Measurements from ENCODE around the gene SARM1. TPM values are rescaled to one million over a fixed set of nuclear protein-coding genes. Genes with fewer than 3 reads are reported as not detected.

SARM1 gene
- total and polyA plus RNA-seq, 2 of the 13 experiments (the other 11 are each of a cell fraction or from before 2014, with no cell fraction given) = 0.73 to 0.86 TPM

DNA sequence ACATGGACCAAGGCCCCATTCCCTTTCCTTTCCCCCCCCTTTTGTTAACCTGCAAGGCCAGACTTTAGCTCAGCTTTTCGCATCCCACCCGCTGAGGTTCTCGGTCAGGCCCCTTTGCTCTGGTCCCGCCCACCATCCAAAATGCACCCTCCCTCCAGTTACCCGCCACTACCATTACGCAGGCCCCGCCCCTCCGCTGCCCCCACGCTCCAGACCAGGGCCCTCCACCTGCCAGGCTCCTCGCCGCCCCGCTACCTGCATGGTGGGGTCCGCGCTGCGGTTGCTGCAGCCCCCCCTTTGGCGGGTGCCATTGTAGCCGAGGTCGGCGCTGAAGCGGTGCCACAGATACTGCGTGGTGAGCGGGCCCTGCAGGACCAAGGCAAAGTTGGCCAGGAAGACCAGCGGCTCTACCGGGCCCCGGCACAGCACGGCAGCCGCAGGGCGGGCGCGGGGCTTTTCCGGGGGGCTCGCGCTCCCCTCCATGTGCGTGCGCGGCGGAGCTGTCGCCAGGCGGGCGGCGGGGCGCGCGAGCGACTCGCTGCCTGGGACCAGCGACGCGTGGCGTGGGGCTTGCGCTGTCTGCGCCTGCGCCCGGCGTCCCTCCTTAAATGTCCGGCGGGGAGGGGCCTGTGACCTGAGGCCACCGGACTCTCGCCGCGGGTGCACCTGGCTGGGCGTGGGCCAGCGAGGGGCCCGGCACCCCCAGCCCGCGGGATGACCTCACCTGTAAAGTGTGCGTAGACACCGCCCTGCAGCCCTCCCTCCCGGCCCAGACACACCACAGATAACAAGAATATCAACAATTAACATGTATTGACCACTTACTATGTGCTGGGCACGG, 34.4 kb downstream of the SARM1 start, which contains the start of gene SLC46A1 (continued):
- TF ChIP-seq, protein P1, sequence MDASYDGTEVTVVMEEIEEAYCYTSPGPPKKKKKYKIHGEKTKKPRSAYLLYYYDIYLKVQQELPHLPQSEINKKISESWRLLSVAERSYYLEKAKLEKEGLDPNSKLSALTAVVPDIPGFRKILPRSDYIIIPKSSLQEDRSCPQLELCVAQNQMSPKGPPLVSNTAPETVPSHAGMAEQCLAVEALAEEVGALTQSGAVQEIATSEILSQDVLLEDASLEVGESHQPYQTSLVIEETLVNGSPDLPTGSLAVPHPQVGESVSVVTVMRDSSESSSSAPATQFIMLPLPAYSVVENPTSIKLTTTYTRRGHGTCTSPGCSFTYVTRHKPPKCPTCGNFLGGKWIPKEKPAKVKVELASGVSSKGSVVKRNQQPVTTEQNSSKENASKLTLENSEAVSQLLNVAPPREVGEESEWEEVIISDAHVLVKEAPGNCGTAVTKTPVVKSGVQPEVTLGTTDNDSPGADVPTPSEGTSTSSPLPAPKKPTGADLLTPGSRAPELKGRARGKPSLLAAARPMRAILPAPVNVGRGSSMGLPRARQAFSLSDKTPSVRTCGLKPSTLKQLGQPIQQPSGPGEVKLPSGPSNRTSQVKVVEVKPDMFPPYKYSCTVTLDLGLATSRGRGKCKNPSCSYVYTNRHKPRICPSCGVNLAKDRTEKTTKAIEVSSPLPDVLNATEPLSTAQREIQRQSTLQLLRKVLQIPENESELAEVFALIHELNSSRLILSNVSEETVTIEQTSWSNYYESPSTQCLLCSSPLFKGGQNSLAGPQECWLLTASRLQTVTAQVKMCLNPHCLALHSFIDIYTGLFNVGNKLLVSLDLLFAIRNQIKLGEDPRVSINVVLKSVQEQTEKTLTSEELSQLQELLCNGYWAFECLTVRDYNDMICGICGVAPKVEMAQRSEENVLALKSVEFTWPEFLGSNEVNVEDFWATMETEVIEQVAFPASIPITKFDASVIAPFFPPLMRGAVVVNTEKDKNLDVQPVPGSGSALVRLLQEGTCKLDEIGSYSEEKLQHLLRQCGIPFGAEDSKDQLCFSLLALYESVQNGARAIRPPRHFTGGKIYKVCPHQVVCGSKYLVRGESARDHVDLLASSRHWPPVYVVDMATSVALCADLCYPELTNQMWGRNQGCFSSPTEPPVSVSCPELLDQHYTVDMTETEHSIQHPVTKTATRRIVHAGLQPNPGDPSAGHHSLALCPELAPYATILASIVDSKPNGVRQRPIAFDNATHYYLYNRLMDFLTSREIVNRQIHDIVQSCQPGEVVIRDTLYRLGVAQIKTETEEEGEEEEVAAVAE (CRISPR knock-in tag; IDR thresholded peaks at IDR 0.05; ENCODE audit: borderline replicate concordance) = no peak
- TF ChIP-seq, protein P2, sequence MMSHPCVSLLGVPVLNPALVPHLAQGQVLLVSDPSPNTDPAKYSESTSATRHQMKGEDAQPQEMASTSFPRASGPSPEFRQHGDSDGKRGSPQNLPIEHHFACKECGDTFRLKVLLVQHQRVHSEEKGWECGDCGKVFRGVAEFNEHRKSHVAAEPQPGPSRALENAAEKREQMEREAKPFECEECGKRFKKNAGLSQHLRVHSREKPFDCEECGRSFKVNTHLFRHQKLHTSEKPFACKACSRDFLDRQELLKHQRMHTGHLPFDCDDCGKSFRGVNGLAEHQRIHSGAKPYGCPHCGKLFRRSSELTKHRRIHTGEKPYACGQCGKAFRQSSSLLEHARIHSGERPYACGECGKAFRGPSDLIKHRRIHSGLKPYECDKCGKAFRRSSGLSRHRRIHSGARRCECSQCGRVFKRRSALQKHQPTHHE (CRISPR knock-in tag; IDR thresholded peaks at IDR 0.05; ENCODE audit: borderline replicate concordance) = peak; percentile 23; the same call in 1 of the 2 replicates
- no peak; the same call in 1 of the 2 replicates for TF ChIP-seq ZNF331 (CRISPR knock-in tag; IDR thresholded peaks at IDR 0.05)
- no peak for TF ChIP-seq ZNF552 (CRISPR knock-in tag; IDR thresholded peaks at IDR 0.05; ENCODE audit: borderline replicate concordance)
- no peak; the same call in 1 of the 2 replicates for TF ChIP-seq GFI1 (CRISPR knock-in tag; IDR thresholded peaks at IDR 0.05; ENCODE audit: borderline replicate concordance)
- no peak for TF ChIP-seq ZNF781 (CRISPR knock-in tag; IDR thresholded peaks at IDR 0.05; ENCODE audit: borderline replicate concordance, not compliant biosample characterization)
- TF ChIP-seq, protein P3, sequence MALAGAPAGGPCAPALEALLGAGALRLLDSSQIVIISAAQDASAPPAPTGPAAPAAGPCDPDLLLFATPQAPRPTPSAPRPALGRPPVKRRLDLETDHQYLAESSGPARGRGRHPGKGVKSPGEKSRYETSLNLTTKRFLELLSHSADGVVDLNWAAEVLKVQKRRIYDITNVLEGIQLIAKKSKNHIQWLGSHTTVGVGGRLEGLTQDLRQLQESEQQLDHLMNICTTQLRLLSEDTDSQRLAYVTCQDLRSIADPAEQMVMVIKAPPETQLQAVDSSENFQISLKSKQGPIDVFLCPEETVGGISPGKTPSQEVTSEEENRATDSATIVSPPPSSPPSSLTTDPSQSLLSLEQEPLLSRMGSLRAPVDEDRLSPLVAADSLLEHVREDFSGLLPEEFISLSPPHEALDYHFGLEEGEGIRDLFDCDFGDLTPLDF (CRISPR knock-in tag; IDR thresholded peaks at IDR 0.05) = no peak
- peak; percentile 11 for TF ChIP-seq ZNF746 (CRISPR knock-in tag; IDR thresholded peaks at IDR 0.05)
- no peak for TF ChIP-seq ZNF841 (CRISPR knock-in tag; IDR thresholded peaks at IDR 0.05; ENCODE audit: borderline replicate concordance)
- TF ChIP-seq MEIS2 (CRISPR knock-in tag; IDR thresholded peaks at IDR 0.05) = no peak
- TF ChIP-seq, protein P4, sequence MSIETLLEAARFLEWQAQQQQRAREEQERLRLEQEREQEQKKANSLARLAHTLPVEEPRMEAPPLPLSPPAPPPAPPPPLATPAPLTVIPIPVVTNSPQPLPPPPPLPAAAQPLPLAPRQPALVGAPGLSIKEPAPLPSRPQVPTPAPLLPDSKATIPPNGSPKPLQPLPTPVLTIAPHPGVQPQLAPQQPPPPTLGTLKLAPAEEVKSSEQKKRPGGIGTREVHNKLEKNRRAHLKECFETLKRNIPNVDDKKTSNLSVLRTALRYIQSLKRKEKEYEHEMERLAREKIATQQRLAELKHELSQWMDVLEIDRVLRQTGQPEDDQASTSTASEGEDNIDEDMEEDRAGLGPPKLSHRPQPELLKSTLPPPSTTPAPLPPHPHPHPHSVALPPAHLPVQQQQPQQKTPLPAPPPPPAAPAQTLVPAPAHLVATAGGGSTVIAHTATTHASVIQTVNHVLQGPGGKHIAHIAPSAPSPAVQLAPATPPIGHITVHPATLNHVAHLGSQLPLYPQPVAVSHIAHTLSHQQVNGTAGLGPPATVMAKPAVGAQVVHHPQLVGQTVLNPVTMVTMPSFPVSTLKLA (IDR thresholded peaks at IDR 0.05) = no peak
- no peak for TF ChIP-seq ZNF274 (CRISPR knock-in tag; IDR thresholded peaks at IDR 0.05)
- TF ChIP-seq, protein P5, sequence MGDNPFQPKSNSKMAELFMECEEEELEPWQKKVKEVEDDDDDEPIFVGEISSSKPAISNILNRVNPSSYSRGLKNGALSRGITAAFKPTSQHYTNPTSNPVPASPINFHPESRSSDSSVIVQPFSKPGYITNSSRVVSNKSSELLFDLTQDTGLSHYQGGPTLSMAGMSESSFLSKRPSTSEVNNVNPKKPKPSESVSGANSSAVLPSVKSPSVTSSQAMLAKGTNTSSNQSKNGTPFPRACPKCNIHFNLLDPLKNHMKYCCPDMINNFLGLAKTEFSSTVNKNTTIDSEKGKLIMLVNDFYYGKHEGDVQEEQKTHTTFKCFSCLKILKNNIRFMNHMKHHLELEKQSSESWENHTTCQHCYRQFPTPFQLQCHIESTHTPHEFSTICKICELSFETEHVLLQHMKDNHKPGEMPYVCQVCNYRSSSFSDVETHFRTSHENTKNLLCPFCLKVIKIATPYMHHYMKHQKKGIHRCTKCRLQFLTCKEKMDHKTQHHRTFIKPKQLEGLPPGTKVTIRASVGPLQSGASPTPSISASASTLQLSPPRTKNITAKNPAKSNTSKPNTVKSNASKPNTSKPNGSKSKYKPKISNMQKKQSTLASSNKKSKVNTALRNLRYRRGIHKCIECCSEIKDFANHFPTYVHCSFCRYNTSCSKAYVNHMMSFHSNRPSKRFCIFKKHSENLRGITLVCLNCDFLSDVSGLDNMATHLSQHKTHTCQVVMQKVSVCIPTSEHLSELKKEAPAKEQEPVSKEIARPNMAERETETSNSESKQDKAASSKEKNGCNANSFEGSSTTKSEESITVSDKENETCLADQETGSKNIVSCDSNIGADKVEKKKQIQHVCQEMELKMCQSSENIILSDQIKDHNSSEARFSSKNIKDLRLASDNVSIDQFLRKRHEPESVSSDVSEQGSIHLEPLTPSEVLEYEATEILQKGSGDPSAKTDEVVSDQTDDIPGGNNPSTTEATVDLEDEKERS (CRISPR knock-in tag; IDR thresholded peaks at IDR 0.05) = no peak
- TF ChIP-seq POLR2AphosphoS5 (IDR thresholded peaks at IDR 0.05; ENCODE audit: low read depth, low read length) = peak; percentile 48; the same call in 1 of the 2 replicates
- TF ChIP-seq TEAD3 (CRISPR knock-in tag; optimal IDR thresholded peaks at IDR 0.05; ENCODE audit: borderline replicate concordance) = no peak
- no peak for TF ChIP-seq SMC3 (IDR thresholded peaks at IDR 0.05; ENCODE audit: low read length)
- TF ChIP-seq NCOA5 (CRISPR knock-in tag; IDR thresholded peaks at IDR 0.05) = no peak
